HEK293T (cell line): ENCODE results near the gene TSN.

ENCODE experiments used
- ARNT ChIP-seq: fragments of 450-650 bp; IDR thresholded peaks from 2 replicates; pipeline ENCODE4 v1.6.1; 2017; ENCODE audit warnings: mild to moderate bottlenecking
- BHLHE40 ChIP-seq: fragments of 450-650 bp; IDR thresholded peaks from 2 replicates; pipeline ENCODE4 v1.6.1; 2016; ENCODE audit warnings: mild to moderate bottlenecking, moderate library complexity, borderline replicate concordance
- SP1 ChIP-seq: fragments of 450-650 bp; IDR thresholded peaks from 2 replicates; pipeline ENCODE4 v1.6.1; 2017

DNA sequence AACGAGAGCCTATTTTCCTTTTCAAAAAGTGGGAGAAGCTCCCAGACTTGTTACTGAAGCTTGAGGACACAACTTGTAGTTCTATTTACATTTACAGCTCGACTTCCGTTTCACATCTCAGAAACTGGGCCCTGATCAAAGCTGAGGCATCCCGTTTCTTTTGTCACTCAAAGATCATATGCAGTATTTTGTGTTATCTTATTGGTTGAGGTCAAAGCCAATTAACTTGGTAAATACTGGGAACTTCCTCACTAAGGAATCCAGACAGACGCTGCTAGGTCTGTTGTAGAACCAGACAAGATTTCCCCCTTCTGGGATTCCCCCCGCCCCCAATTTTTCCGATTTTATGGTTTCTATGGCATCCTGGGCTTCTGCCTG is 50.3 kb downstream of the TSN start:
- TF ChIP-seq BHLHE40 (no peak), SP1 (no peak), ARNT (no peak)
